ENCODE results near the gene PRKN. TPM values are rescaled to one million over a fixed set of nuclear protein-coding genes. Genes with fewer than 3 reads are reported as not detected.
A peak's percentile ranks its signal among the peaks of the same experiment; 100 is the strongest.

The PRKN gene
- polyA plus RNA-seq, 1 donor, result 4.6 TPM

DNA sequence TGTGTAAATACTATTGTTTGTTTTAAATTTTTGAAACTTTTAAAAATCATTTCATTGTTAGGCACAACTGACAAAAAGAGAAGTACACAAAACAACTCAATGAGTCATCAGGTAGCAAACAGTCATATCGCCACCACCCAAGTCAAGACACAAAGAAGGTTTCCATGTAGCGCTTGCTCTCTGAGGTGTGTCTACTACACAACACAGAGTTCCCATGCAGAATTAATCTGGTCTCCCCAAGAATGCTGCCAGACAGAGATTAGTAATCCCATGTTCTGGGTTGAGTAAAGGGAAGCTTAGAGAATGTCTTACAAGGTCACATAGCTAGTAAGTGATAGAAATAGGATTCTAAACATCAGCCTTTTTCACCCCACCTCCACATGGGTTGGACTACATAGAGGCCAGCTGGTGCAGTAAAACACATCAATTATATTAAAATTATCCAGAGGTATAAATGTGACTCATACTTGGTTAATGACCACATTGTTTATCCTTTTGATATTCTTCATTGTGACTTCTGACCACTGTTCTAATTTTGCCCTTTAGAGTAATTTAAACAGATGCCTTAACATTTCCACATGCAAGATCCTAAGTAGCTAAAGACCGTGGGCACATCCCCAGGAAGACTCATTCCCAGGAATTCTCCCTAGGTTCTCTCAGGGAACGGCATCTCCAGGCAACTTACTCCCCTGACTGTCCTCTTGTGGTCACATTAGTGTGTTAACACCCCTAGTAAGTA lies 413.5 kb downstream of the PRKN start:
- DNase-seq (ENCODE audit: low read depth), result no peak

DNA sequence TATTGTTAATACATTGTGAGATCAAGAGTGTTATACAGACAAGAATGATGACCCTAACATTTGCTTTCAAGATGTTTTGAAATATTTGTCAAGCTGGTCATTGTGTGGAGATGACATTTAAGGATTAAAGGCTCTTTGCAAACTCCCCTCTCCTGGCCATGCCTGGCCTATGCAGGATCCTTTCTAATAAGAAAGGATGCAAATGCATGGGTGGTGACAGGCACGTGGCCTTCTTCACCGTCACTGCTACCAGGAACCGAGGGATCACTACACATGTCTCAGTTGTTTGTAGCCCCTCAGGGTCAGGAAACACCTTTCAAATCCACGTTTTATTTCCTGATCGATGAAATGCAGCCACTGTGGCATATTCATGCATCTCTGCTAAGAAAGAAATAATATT lies 419.7 kb downstream of the PRKN start:
- no peak for DNase-seq (ENCODE audit: low read depth)

DNA sequence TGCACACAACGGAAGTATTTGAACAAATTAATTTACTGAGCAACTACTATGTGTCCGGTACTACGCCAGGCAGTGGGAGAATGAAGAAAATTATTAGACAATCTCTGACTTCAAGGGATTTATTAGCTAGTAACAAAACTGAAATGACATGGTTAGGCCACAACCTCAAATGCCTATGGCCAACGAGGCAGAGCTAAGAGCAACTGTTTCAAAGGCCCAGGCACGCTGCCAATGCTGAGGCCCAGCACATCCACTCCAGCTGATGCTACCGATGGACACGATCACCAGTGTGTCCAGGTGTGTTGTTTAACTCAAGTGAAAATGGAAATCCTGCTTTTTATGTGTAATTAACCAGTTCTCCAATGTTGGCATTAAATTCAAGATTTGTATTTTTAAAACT lies 420.9 kb downstream of the PRKN start:
- no peak for DNase-seq (ENCODE audit: low read depth)

DNA sequence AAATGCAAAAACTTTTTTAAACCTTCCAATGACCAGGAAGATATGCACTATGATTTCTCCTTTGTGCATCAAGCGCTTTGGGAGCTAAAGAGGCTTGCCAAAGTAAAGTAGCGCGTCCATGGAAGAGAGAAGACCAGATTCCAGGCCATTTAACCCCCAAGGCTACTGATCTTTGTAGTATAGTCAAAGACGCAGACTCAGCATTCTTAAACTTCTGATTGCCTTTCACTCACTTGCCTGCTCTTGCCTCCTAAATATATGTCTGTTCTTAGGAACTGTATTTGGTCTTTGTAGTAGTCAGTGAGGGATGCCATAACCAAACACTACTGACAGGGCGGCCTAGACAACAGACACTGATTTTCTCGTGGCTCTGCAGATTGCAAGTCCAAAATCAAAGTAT lies 426.4 kb downstream of the PRKN start:
- DNase-seq (ENCODE audit: low read depth), result no peak

DNA sequence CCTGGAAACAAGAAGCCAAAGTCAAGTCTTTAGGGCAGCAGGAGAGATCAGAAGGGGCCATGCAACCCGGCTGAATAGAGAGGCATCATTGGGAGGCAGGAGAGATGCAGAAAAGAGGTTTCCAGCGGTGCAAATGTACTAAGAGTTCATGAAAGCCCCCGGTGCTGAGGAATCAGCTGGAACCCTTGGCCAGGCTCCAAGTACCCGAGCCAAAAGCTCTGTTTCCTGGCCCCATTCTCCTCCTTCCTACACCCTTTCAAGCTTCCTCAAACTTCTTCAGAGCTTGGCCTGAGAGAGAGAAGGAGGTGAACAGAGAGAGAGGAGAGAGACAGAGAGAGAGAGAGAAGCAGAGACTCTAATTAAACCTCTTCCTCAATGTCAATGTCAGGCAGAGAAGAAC lies 433.5 kb downstream of the PRKN start:
- DNase-seq (ENCODE audit: low read depth), result no peak

DNA sequence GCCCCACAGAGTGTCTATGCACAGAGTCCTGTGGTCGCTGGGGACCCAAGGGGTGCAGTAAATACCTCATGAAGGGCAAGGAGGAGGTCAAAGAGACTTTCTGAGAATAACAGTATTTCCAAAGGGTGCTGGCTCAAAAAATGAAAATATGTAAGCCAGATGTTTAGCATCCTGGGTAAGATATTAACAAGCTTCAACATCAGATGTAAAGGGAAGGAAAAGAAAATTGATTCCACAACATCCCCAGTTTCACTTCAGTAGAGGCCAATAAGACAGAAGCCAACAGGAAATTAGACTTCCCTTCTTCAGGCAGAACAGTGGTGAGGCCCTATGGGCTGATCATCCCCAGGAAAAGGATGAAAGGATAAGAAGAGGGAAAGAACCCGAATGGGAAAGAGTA lies 434.7 kb downstream of the PRKN start:
- no peak for DNase-seq (ENCODE audit: low read depth)

DNA sequence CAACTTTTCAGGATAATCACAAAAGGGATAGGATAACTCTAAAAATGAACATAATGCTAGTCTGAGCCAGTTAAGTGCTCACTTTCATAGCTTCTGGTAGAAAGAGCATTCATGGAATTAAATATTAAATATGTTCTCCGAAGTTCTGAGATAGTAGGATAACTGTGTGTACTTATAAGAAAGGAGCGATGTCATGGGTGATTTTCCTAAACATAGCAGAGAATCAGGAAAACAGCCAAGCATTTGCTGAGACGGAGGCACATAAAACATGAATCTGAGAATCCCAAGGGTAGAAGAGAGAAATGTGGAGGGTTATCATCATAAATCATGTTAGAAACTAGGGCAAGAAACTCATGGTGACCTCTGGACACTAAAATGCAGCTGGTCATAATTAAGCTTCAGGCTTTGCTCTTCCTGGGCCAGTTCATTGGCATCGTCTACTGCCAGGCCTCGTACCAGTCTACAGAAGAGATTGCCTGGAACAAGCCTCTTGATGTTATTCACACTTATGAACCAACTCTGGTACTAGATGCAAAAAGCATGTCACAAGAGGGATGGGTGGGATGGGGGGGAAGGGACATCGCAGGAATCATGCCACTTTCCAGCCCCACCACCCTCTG lies 436.6 kb downstream of the PRKN start:
- peak; percentile 88 for DNase-seq (ENCODE audit: low read depth)

DNA sequence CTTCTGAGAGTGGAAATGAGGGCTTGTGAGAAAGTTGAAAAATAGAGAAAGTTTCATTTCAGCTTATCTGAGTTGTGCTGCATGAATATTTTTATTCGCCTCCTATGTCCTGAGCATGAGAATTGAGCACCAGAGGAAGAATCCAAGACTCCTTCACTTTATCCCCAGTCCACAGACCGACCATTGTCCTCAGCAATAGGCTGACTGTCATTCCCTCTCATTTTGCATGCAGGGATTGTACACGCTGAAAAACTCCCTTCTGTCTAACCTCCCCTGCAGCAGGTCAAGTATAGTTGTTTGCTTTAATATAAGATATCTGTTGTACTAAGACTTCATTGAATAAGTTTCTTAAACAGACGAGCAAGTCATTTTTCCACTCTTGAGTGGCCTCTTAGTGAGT lies 437.6 kb downstream of the PRKN start:
- DNase-seq (ENCODE audit: low read depth), result no peak

DNA sequence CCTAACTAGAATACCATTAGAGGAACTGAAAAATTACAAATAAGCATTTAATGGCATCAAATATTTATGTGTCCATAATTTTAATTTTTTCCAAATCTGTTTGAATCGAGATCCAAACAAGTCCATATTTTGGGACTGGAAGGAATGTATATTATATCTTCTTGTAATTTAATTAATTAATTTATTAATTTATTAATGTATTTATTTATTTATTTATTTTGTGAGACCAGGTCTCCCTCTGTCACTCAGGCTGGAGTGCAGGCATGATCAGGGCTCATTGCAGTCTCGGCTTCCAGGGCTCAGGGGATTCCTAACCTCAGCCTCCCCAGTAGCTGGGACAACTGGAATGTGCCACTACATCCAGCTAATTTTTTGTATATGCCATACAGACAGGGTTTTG lies 453.6 kb downstream of the PRKN start:
- DNase-seq (ENCODE audit: low read depth), result no peak

DNA sequence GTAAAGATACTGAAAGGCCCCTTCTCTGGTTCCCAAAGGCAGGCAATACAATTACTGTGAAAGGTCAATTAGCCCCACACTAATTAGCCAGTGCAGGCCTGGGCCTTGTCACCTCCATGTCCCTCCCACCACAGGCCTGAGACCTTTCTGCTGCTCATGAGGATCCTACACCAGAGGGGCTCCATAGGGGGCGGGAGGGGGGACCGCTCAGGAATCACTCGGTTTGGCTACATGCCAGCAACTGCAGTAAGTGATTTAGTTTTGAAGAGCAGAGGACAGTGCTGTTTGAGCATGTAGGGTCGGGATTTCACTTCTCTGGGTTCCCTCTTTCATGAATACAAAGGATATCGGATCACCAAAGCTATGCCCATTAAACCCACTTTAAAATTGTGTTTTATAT lies 455.6 kb downstream of the PRKN start:
- DNase-seq (ENCODE audit: low read depth), result no peak

DNA sequence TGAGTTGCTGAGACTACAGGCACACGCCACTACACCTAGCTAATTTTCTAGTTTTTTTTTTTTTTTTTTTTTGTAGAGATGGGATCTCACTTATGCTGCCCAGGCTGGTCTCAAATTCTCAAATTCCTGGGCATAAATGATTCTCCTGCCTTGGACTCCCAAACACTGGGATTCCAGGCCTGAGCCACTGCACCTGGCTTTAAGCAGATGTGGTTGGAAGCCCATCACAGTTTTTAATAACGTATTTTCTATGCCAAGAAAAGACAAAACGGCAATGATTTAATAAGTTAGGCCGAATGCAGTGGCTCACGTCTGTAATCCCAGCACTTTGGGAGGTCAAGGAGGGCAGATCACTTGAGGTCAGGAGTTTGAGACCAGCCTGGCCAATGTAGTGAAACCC lies 456.6 kb downstream of the PRKN start:
- no peak for DNase-seq (ENCODE audit: low read depth)

DNA sequence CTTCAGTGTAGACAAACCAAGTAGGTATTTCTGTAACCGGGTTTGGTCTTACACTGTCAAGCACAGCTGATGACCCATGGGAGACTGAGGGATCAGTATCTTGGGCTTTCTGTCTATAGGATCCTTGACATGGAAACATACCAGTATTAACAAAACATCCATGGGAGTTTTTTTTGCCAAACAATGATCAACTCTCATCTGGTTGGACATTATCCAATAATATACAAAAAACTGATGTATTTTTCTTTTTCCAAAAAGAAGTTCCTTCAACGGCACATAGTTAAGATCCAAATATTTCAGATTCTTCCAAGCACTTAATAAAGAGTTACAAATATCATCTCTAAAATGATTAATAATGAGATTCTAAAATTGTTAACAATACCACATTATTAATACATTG lies 459.9 kb downstream of the PRKN start:
- no peak for DNase-seq (ENCODE audit: low read depth)

DNA sequence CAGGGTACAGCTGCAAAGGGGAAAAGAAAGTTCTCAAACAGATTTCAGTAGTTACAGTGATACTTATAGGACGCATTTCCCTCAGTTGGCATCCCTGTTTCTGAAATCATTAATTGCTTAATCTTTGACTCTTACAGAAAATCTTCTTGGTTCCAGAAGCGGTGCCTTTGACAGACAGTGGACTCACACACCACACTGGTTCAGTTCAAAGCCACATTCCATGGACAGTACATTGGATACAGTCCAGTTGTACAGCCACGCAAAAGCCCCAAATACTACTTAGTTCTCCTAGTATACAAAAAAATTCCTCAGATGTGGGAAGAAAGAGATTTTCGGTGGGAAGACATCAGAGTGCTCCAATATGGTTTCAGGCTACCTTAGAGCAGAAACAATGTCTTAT lies 460.4 kb downstream of the PRKN start:
- no peak for DNase-seq (ENCODE audit: low read depth)

DNA sequence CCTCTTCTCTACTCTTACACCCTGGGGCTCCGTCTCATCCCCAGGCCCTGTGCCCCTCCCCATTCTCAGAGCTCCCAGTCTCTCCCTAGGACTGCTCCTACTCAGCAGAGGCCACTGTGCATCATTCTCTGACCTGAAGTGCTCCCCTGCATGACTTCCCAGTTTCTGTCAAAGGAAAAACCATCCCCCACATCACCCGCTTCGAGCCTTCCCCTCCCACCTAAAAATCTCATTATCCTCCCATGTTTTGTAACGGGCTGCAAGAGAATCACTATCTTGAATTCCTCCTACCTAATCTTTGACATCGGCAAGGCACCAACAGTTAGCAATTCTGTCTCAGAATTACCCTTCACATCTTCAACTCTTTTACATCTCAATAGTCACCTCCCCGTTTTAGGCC lies 463.0 kb downstream of the PRKN start:
- DNase-seq (ENCODE audit: low read depth), result no peak

DNA sequence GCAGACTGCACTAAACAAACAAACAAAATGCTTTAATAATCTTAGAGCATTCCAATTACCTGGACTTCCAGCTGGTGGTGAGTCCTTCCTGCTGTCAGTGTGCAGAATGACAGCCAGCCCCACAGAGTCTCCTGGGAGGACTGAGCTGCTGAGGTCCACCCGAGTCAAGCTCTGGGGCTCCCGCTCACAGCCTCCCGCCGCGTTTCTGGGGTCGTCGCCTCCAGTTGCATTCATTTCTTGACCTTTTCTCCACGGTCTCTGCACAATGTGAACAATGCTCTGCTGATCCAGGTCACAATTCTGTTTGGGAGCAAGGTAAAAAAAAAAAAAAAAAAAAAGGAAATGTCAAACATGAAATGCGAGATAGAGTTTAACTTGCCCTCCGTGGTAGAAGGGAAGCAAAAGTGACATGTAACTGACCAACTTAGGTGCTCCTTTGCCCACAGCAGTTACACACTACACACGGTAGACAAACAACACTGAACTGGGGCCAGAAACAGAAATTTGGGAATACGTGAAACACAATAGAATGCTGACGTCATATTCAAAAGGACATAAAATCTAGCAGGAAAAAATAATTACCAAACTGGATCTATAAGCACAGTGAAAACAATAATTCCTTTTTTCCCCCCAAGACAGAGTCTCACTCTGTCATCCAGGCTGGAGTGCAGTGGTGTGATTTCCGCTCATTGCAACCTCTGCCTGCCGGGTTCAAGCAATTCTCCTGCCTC lies 464.9 kb downstream of the PRKN start:
- DNase-seq (ENCODE audit: low read depth), result no peak

DNA sequence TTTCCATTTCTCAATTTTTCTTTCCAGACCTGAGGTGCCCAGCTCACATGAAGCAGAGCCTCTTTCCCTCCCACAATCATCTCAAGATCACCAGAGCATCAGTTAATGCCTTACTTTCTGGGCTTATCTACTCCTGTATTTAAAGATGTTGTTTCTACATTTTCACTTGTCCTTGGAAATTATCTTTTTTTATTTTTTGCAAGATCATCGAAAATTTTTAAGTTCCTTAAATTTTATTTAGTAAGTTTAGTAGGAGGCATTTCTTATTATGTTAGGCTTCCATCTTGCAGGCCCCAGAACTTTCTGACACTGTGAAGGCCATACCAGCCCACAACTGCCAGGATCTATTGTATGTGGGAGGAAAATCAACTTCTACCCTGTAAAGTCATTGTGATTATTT lies 466.0 kb downstream of the PRKN start:
- no peak for DNase-seq (ENCODE audit: low read depth)

DNA sequence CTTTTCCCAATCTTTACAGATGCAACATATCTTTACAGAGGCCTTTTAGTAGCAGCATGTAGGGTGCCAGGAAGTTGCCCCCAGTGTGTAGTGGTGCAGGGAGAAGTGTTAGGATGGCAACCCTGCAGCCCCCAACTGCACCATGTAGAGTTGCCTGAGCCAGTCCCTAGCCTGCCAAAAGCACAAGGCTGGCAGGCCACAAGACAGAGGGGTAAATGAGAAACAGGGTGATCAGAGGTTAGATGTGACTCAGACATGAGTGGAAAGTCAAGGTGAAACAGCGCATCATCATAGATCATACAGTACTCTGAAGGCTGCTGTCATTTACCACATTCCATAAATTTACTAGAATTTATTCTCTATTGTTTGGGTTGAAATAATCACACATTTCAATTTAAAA lies 467.5 kb downstream of the PRKN start:
- DNase-seq (ENCODE audit: low read depth), result no peak

DNA sequence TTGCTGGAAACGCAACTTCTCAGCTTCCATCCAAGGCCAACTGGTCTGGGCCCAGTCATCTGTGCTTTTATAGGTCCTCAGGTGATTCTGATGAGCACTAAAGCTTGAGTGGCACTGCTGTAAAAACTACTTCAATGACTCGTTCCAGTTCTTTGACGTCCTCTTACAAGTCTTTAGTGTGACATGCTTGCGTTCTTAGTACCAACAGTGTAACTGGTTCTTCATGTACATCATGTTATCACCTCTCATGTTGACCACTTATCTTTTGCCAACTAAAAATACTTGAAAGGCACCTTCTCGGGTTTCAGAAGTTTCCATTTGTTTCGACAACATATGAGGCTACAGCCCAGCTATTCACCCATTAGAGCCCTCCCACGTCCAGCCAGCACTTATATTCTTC lies 468.9 kb downstream of the PRKN start:
- DNase-seq (ENCODE audit: low read depth), result no peak

DNA sequence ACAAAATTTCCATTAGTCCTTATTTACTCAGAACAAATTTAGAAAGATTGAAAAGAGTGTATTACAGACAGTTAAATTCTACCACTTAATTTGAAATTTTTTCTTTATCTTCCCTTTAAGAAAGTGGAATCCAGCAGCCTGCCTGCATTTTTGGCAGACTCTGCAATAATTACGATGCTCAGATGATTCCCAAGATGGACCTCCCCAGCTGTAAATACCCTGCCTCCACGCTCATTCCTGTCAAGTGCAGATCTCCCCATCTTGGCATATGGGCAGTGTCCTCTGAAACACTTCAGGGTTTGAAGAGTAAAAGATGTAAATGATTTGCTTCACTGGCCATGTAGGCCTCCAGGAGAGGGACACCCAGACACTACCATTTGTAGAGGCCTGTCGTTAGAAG lies 471.2 kb downstream of the PRKN start:
- DNase-seq (ENCODE audit: low read depth), result no peak

DNA sequence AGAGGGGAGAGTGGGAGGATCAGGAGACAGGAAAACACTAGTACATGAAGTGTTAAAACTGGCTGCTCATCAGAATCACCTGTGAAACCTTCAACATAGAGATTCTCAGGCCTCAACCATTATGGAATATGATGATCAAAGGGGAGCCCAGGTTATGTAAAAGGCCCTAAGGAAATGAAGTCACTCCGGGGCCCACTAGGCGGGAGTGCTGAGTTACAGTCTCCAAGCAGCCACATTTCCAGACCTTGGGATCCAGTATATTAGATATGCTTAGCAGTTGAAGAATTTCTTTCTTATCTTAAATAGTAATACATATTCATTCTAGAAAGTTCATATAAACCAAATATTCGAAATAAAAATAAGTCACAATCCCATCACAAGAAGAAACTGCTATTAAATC lies 476.3 kb downstream of the PRKN start:
- DNase-seq (ENCODE audit: low read depth), result no peak

DNA sequence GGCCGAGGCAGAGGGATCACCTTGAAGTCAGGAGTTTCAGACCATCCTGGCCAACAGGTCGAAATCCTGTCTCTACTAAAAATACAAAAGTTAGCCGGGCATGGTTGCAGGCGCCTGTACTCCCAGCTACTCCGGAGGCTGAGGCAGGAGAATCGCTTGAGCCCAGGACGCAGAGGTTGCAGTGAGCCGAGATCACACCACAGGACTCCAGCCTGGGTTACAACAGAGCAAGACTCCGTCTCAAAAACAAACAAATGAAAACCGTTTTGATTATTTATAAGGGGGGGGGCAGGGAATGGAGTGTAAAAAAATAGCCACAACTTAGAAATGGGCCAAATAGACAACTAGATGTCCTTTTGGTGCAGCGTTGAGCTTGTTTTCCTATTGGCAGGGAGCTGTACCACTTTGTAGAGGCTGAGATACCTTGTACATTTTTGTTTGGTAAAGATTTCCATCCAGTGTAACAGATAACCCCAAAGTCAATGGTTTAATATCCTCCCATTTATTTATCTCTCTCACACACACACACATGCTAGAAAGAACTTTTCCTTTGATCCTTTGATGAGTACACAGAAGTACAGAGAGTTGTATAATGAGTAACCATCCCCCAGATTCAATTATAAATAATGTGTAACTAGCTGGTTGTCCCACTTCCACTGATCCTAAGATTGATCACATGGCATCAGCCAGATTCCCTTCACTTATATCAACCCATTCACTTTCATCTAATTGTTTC lies 477.5 kb downstream of the PRKN start:
- no peak for DNase-seq (ENCODE audit: low read depth)

DNA sequence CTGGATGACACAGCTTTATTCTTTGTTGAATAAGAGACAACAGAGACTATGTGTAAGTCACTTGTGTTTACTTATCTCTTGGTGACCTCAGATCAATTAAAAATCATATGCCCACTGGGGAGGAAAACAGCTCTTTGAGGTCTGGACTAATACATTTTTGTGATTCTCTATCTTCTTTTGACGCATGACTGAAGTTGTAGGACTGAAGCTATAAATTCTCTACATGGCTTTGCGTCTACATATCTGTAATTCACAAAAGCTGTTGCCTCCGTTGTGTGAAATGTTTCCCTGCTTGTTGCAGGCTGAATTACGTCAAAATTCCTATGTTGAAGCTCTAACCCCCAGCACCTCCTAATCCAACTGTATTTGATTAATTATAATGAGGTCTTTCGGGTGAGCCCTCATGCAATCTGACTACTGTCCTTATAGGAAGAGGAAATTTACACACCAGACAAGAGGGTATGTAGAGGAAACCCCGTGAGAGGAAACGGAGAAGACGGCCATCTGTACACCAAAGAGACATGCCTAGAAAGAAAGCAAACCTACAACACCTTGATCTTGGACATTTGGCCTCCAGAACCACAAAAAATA lies 481.6 kb downstream of the PRKN start:
- DNase-seq (ENCODE audit: low read depth), result no peak
